ENCODE measurements around the gene TGFBR3.

Gene TGFBR3

GRCh38 chr1:91796390-91796654 is 89.6 kb downstream of the TGFBR3 start:
- DNase-seq: no peak

- no peak for DNase-seq
Measured at GRCh38 chr1:91795591-91796389, 90.2 kb downstream of the TGFBR3 start.

DNA sequence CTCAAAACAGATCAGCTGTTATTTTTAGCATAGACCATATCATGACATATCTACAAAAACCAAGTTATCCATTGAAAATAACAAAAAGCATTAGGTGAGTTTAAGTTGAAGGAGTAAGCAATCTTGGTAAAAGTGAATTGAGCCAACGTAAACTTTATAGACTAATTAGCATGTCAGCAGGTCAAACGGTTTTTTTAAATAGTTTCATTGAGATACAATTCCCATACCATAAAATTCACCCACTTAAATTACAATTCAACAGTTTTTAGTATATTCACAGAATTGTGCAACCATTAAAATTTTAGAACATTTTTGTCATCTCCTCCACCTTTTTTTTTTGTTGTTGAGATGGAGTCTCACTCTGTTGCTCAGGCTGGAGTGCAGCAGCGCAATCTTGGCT is 92.1 kb downstream of the TGFBR3 start:
- no peak for DNase-seq

- no peak for DNase-seq
Measured at GRCh38 chr1:91793189-91793588, 92.8 kb downstream of the TGFBR3 start.

GRCh38 chr1:91792489-91793071 is 93.4 kb downstream of the TGFBR3 start:
- DNase-seq: no peak

DNA sequence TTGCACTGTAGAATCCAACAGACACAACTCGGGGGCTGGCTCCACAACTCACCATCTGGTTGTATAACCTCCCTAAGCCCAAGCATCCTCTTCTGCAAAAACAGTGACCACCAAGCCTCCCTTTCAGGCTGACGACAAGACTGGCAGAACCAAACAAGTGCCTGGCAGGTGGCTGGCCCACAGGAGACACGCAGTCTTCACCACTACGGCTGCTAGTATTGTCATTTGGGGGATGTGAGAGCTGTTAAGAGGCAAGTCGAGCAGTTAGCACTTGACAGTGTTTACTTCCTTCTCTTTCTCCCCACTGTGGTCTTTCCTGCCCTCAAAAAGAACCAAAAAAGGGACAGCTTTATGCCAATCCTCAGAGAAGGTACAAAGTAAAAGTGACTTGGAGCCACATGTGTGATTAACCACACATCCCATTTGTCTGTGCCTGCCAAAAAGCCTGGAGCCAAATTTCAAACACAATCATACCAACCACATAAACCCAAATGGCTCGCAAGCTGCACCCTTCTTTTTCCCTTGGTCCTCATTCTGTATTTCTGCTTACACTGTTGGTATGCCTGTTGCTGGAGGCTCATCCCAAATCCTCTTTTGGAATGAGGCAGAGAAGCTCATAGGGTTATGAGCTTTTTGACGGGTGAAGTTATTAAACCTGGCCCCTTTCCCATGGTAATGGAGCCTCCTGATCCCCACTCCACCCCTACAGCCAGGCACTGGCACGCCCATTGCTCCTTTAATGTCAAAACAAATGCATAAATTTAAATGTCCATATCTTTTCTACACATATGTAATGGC is 94.1 kb downstream of the TGFBR3 start:
- DNase-seq: no peak

GRCh38 chr1:91791103-91791502 is 94.8 kb downstream of the TGFBR3 start:
- no peak for DNase-seq

DNA sequence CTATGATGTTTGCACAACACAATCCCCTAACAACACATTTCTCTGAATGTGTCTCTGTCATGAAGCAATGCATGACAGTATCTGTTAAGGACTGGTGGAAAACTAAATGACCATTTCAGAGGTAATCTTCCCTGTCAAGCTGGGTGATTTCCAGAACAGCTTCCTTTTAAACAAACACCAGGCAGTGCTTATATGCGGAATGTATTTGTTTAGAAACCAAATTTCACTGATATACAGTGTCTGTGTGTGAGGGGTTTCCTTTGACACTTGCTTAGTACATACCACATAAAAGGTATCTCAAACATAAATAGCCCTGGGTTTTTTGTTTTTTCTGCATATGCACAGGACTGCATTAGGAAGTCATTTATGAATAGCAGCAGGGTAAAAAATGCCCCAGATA is 95.6 kb downstream of the TGFBR3 start:
- DNase-seq: no peak

DNA sequence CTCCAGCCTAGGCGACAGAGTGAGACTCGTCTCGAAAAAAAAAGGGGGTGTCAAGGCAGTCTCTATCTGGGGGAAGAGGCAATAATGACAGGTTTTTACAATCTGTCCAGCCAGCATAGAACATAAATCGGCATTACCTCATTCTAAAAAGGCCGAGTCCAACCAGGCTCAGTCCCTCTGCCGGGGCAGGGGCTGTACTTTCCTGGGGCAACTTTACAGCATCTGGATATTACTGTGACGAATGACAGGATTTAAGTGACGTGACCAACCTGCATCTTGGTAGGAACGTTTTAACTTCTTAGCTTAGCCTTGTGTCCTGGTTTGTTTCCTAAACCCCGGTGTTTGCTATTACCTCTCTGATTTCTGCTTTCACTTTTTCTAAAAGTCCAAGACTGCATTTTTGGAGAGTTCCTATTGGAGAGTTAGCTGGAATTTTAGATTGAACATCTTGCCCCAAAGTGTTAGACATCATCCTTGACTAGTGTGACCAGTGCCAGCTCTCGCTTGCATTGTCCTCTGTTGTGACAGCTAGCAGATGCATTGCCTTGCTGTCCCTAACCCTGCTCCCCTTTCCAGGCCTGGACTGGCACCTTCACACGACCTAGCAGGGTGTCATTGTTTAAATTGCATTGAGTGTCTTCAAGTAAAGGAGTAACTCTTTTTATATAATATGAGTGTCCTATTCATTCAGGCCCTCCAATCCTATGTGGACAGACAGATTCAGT is 96.5 kb downstream of the TGFBR3 start:
- no peak for DNase-seq

- DNase-seq: no peak
Measured at GRCh38 chr1:91787919-91788318, 98.0 kb downstream of the TGFBR3 start.

- no peak for DNase-seq
Measured at GRCh38 chr1:91784616-91785015, 101.3 kb downstream of the TGFBR3 start.

DNA sequence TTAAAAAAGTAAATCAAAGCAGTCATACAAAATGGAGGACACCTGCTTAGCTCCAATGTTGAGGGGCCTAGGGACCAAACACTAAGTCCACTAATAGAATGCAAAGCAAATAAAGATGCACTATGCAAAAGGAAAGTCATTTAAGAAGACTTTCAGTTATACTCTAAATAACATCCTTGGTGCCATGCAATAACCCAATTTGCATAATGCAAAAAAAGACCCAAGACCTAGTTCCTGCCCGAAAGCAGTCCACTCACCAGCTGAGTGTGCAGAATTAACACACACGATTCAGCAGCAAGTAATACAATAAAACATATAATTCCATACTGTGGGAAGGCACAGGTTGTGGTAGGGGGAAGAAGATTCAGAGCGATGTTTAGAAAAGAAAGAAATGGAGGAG is 101.8 kb downstream of the TGFBR3 start:
- no peak for DNase-seq

DNA sequence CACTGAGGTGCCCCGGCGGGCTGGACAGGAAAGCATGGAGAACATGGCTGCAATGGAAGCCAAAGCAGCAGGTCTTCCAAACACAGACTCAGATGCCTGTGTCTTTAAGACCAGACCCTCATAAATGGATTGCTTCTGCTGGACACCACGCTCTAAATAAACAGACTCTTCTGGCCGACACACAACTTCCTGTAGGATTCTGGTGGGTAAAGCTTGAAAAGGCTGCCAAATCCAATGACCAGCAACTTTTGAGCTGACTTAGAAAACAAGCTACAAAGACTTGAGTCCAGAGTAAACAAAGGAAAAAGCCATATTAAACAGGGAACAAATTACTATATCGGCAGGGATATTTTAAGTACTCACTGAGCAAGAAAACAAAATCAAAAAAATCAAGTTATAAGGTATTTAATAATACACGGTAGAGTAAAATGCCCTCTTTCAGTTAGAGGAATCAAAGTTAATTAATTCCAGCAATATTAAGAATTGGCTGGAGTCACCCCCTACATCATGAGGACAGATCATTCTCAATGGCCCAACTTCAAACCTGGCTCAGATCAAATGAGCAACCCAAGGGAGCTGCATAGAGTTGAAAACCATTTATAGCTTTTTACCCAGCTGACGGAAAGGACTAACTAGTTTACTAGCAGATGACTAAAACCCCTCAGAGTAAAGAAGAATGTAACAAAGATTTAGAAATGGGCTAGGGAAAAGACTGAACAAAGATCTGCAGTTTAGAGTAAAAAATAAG is 102.4 kb downstream of the TGFBR3 start:
- DNase-seq: no peak

- no peak for DNase-seq
Measured at GRCh38 chr1:91781901-91782622, 103.9 kb downstream of the TGFBR3 start.

DNA sequence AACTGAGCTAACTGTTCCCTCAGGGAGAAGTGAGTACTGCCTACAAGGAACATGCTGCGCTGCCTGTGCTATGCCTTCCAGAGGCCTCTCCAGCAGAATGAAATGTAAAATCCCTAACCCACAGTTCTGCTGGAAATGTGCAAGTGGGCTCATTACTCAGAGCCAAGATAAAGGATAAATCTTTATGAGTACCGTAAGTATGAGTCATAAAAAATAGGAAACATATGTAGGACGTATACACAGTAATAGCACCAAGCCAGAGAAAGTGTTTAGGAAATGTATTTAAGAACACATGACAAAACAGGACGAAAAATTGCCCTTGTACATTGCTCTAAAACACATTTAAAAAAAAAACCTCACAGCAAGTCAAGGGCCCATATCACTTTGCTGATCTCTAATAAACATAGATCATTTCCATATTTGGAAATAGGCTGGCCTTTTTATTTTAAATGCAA is 104.6 kb downstream of the TGFBR3 start:
- DNase-seq: no peak

GRCh38 chr1:91779548-91780021 is 106.4 kb downstream of the TGFBR3 start:
- DNase-seq: no peak

- no peak for DNase-seq
Measured at GRCh38 chr1:91778964-91779363, 107.0 kb downstream of the TGFBR3 start.

DNA sequence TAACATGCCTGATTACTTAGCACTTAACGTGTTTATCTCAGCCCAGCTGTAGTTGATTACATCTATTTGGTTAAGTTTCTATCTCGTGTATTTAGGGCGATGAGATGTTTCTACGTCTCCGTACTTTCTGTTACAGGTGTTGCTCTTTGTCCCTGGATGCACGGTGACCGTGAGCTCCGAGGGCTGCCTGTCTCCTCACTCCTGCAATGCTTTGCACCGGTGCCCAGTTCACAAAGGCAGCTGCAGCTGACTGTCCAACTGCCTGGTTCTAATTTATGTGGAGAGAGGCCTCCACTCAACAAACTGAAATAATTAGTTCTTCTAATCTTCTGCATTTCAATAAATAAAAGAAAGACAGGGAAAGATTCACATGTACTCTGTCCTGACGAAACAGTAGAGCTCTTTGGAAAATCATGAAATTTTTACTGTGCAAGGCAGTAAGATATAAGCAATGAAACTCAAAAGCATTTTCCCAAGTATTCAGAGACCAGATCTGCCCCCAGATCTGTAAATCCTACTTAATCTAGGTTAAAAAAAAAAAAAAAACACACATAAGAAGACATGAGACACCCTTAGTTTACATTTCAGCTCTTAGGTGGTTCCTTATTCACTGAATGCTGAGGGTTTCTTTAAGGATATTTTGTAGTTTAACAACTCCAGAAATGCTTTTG is 108.2 kb downstream of the TGFBR3 start:
- DNase-seq: no peak

GRCh38 chr1:91777196-91777595 is 108.8 kb downstream of the TGFBR3 start:
- no peak for DNase-seq

GRCh38 chr1:91776068-91776794 is 109.7 kb downstream of the TGFBR3 start:
- no peak for DNase-seq

All from T1000 (cell line).